COLO829 (cell line): ENCODE results near the gene GPS1.

ENCODE experiments used
- DNase-seq: peaks from one replicate; pipeline ENCODE4 v3.0.0; 2012; ENCODE audit warnings: low spot score

GPS1 gene

GRCh38 chr17:82045936-82046484 lies 5.7 kb upstream of the GPS1 start:
- no peak for DNase-seq

DNA sequence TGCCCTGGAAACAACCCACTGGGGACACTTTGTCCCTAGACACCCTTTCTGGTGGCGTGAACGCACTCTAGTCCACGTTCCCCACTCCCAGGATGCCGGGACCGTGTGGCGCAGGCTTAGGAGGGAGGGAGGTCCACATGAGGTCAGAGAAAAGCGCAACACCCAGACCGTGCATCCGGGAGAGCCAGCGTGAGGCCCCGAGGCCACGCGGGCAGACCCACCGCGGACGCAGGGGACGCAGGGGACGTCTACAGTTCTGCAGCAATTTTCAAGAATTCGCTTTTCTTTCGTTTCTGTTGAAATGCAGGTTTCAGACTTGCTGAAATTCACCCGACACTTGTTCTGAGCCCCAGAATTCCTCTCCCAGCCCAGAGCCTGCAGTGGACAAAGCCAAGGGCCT lies 4.8 kb upstream of the GPS1 start:
- no peak for DNase-seq

DNA sequence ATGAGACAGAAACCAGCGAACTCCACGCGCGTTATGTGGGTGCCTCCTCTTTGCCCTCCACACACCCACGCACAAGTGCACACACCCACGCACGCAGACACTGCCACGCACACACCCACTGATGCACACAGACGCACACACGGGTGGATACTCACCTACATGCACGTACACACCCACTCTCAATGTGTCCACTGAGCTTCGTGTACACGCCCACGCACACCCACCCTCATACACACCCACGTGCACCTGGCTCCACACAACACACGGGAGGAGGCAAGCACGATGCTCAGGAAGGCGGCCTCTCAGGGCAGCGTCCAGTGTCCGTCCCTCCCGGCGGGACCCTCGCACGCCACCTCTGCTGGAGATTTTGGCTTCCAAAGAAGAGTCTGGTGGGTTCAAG lies 4.3 kb upstream of the GPS1 start:
- DNase-seq = no peak

GRCh38 chr17:82047914-82048570 lies 3.7 kb upstream of the GPS1 start:
- DNase-seq = no peak

- no peak for DNase-seq
Observed at GRCh38 chr17:82048571-82048971, 3.1 kb upstream of the GPS1 start.

DNA sequence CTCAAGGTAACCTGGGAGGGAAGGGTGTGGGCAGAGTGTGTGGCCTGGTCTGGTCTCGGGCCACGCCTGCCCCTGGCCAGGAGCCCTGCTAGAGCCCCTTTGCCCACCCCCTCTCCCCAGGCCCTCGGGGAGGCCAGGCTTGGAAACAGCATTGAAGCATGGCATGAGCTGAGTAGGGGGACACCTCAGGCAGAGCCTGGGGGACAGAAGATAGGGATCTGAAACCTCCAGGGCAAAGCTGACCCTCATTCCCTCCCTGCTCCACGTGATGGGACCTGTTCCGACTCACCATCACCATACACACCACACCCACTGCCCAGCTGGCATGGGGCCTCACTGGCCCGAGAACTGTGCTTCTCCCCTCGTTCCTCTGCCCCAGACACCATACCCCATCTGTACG lies 2.6 kb upstream of the GPS1 start:
- no peak for DNase-seq

GRCh38 chr17:82049521-82049971 lies 2.2 kb upstream of the GPS1 start:
- DNase-seq = no peak

DNA sequence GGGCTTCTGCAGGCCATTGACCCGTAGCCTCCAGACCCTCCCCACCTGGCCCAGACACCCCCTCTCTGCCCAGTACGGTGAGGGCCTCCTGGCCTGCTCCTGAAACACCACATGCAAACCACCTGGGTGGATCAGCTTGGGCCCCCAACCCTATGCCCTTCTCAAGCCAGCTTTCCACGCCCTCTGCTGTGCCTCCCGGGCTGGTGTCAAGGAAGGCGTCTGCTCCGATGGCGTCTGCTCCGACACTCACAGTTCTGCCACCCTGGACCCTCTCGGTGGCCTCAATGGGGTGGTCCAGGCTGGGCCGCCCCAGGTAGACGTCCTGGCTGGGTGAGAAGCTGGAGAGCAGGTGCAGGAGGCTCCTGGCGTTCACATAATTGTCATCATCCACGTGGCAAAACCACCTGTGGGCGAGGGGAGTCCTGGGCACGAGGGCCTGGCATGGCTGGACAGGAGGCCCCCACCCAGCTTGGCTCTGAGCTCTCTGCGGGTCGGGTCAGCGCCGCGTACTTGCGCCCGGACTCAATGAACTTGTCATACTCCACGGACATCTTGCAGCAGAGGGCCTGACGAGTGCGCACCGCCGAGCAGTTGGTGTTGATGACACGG lies 1.4 kb upstream of the GPS1 start:
- DNase-seq = no peak

- DNase-seq = no peak
Observed at GRCh38 chr17:82050761-82051641, 697 bp upstream of the GPS1 start.

- DNase-seq = no peak
Observed at GRCh38 chr17:82052638-82053059, 951 bp downstream of the GPS1 start.

DNA sequence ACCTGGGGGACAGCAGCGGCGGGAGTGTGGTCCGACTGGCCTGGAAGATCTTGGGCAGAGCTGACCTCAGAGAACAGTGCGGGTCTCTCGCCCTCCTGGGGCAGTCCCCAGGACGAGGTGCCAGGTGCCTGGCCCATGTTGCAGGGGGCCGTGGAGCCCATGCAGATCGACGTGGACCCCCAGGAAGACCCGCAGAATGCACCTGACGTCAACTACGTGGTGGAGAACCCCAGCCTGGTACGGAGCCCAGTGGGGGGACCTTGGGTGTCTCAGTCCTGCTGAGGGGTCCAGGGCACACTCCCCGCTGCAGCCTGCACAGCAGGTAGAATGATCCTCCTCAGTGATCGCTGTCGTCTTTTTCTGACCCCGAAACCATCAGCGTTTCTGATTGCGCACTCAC lies 1.4 kb downstream of the GPS1 start:
- no peak for DNase-seq

- DNase-seq = no peak
Observed at GRCh38 chr17:82053556-82054263, 2.0 kb downstream of the GPS1 start.

DNA sequence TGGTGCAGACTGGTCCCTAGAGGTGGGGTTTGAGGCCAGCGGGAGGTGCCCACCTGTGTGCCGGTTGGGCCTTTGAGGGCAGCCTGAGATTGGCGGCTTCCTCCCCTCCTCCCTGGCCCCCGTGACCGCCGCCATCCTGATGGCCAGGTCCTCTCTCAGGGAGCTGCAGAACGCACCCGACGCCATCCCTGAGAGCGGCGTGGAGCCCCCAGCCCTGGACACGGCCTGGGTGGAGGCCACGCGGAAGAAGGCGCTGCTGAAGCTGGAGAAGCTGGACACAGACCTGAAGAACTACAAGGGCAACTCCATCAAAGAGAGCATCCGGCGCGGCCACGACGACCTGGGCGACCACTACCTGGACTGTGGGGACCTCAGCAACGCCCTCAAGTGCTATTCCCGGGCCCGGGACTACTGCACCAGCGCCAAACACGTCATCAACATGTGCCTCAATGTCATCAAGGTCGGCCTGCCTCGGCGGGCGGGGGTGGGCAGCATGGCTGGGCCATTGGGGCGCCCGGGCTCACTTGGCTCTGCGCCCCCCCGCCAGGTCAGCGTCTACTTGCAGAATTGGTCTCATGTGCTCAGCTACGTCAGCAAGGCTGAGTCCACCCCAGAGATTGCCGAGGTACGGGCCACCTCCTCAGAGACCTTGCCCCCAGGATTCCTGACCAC lies 2.8 kb downstream of the GPS1 start:
- DNase-seq = no peak

- no peak for DNase-seq
Observed at GRCh38 chr17:82055023-82055964, 3.6 kb downstream of the GPS1 start.

- DNase-seq = no peak
Observed at GRCh38 chr17:82055965-82056728, 4.4 kb downstream of the GPS1 start.

- DNase-seq = no peak
Observed at GRCh38 chr17:82056729-82057621, 5.3 kb downstream of the GPS1 start.

GRCh38 chr17:82058230-82058854 lies 6.6 kb downstream of the GPS1 start:
- DNase-seq = no peak

DNA sequence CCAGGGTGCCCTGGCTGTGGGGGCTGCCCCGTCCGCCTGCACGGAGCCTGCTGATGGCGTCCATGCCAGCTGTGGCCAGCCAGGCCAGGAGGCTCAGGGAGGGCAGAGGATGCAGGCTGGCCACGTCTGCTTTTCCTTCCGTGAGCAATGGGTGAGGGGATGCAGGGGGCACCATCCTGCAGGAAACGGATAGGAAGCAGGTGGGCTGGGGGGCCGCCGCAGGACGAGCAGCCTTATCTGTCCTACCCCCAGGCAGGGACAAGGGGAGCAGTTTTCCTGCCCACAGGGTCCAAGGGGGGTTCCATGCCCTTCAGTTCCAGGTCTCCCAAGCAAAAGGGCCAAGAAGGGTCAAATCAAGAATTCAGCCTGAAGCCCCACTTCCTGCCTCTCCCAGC lies 7.2 kb downstream of the GPS1 start:
- DNase-seq = no peak
